Stimulated activated CD8-positive, alpha-beta memory T cell treated with anti-CD3 and anti-CD28 coated beads, Interleukin-15, amount 100 ng/mL, for 4 hours (primary cell): ENCODE measurements around the gene AGO4.

Experiments
- DNase-seq, 2 donors: peaks; one replicate each; pipeline ENCODE4 v3.0.0-alpha.2; 2020; ENCODE audit warnings: low read depth in 2 of 2

The AGO4 gene

DNA sequence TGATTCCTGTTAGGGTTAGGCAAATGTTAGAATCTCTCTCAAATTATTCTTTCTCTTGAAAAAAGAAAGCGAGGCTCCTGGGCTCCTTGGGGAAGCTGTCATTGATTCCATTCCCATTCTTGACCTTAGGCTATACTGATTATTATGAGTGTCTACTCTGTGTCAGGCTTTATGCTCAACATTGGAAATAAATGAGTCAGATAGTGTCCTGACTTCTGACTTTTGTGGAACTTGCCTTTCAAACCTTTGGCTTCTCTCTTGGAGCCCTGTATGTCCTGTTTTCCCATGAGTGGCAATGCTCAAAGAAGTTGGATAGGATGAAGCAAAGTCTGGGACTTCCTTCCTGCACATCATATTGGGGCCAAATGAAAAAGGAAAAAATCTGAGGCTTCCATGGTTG lies 86.8 kb downstream of the AGO4 start:
- no peak for DNase-seq

- no peak for DNase-seq
Observed at GRCh38 chr1:35899941-35900340, 92.1 kb downstream of the AGO4 start.

GRCh38 chr1:35901235-35901634 lies 93.4 kb downstream of the AGO4 start:
- no peak for DNase-seq

DNA sequence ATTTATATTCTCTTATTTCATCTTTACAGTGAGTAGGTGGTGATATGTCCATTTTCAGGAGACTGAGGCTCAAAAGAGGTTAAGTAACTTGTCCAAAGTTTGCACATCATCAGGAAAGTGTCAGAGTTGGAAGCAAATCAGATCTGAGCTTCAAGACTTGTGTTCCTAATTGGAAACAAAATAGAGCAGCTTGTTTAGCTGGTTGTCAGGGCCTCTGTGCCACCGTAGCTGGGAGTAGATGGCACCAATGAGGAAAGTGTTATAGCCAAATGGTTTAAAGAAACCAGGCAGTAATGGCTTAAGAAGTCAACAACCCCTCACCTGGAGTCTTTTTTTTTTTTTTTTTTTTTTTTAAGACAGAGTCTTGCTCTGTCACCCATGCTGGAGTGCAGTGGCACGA lies 94.9 kb downstream of the AGO4 start:
- no peak for DNase-seq
